ENCODE measurements around the gene AGBL2.
"Not testable (repeated sequence)": the region's sequence is repeated elsewhere in the genome, so short reads cannot be mapped to it uniquely, and the experiment has no call there.

AGBL2 gene

GRCh38 chr11:47715082-47715669 is at the start of gene AGBL2:
Gene AGBL2 (minus strand): TSS chr11:47715369. CDS start chr11:47714650, 719 bp downstream.
- H3K27ac ChIP-seq (ENCODE audit: low read length): no peak within 1 kb of the TSS
- H3K36me3 ChIP-seq (ENCODE audit: insufficient read depth, low read depth, low read length): peaks cover 41% of the 10 kb centered on the region

DNA sequence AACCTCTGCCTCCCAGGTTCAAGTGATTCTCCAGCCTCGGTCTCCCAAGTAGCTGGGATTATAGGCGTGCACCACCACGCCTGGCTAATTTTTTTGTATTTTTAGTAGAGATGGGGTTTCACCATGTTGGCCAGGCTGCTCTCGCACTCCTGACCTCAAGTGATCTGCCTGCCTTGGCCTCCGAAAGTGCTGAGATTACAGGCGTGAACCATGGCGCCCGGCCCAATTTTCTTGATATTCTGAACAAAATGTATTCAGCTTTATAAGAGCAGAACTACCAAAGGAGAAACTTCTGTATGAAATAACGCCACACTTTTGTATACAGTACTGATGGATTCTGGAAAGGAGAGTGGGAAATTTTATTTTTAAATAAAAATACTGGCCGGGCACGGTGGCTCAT is 44.1 kb upstream of the AGBL2 start:
- not testable (repeated sequence) for H3K27me3 ChIP-seq (ENCODE audit: insufficient read depth, low read length); H3K4me3 ChIP-seq (ENCODE audit: low read length); H3K4me1 ChIP-seq (ENCODE audit: insufficient read depth, low read length); H3K9ac ChIP-seq (ENCODE audit: low read depth, low read length); H3K9me3 ChIP-seq (ENCODE audit: insufficient read depth, low read depth, low read length); H3K27ac ChIP-seq (ENCODE audit: low read length)
- H3K36me3 ChIP-seq (ENCODE audit: insufficient read depth, low read depth, low read length): peaks cover 84% of the 10 kb centered on the region

More at GRCh38 chr11:47715082-47715669, at the start of gene AGBL2:
- Histone ChIP-seq H3K9ac (ENCODE audit: low read depth, low read length) (peak within 1 kb of the TSS; percentile 77; the same call in 1 of the 2 replicates), H3K4me1 (ENCODE audit: insufficient read depth, low read length) (no peaks in the 10 kb centered on the region; the same call in 1 of the 2 replicates), H3K4me3 (ENCODE audit: low read length) (peak within 1 kb of the TSS; percentile 75), H3K27me3 (ENCODE audit: insufficient read depth, low read length) (no peaks in the 10 kb centered on the region), H3K9me3 (ENCODE audit: insufficient read depth, low read depth, low read length) (no peaks in the 10 kb centered on the region)

DNA sequence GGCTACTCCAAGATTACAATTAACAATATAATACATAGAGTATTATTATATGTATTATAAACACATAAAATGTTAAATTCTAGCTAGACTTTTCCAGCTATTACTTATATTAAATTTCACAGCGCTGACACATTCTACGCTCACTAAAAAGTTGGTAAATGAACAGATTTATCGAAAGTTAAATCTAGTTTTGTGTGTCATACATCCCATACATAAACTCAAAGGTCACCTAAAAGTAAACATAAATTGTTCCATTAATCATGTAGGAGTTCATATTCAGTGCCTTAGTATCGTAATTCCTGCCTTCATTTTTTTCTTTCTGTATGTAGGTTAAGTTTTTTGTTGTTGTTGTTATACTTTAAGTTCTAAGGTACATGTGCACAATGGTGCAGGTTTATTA is 41.0 kb upstream of the AGBL2 start:
- H3K27ac ChIP-seq (ENCODE audit: low read length): no peak overlapping the region
- H3K9ac ChIP-seq (ENCODE audit: low read depth, low read length): no peak overlapping the region
- peaks cover 85% of the 10 kb centered on the region for H3K36me3 ChIP-seq (ENCODE audit: insufficient read depth, low read depth, low read length)
- no peaks in the 10 kb centered on the region for H3K27me3 ChIP-seq (ENCODE audit: insufficient read depth, low read length)
- no peak overlapping the region for H3K4me3 ChIP-seq (ENCODE audit: low read length)
- H3K4me1 ChIP-seq (ENCODE audit: insufficient read depth, low read length): no peaks in the 10 kb centered on the region
- no peaks in the 10 kb centered on the region for H3K9me3 ChIP-seq (ENCODE audit: insufficient read depth, low read depth, low read length)

DNA sequence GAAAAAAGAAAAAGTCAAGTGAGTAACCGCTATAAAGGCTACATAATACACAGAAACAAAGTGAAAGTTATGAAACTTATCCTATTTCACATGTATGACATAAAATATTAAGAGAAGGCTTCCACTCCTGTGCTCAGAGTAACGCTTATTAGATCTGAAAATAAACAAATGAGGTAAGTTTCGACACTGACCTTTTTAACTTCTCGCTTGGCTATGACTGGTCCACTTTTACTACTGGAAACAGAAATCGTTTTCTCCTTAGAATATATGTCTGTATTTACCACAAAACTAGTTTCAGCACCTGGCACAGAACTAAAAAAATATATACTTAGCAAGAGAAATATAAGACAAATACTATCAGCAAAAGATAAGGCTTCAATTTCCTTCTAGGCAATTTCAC is 35.6 kb upstream of the AGBL2 start:
- H3K27ac ChIP-seq (ENCODE audit: low read length): no peak overlapping the region
- H3K36me3 ChIP-seq (ENCODE audit: insufficient read depth, low read depth, low read length): peaks cover 94% of the 10 kb centered on the region

DNA sequence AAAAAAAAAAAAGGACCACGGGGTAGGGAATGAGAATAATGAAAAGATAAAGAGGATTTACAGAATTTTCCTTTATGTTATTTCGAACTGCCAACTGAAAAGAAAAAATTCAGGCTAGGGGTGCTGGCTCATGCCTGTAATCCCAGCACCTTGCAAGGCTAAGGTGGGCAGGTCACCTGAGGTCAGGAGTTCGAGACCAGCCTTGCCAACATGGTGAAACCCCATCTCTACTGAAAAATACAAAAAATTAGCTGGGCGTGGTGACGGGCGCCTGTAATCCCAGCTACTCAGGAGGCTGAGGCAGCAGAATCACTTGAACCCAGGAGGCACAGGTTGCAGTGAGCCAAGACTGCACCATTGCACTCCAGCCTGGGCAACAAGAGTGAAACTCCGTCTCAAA is 27.3 kb upstream of the AGBL2 start:
- not testable (repeated sequence) for H3K27me3 ChIP-seq (ENCODE audit: insufficient read depth, low read length); H3K9ac ChIP-seq (ENCODE audit: low read depth, low read length); H3K27ac ChIP-seq (ENCODE audit: low read length); H3K4me1 ChIP-seq (ENCODE audit: insufficient read depth, low read length); H3K9me3 ChIP-seq (ENCODE audit: insufficient read depth, low read depth, low read length); H3K4me3 ChIP-seq (ENCODE audit: low read length)
- H3K36me3 ChIP-seq (ENCODE audit: insufficient read depth, low read depth, low read length): peaks cover 99% of the 10 kb centered on the region

More for the DNA sequence above, 35.6 kb upstream of the AGBL2 start:
- Histone ChIP-seq H3K9ac (ENCODE audit: low read depth, low read length) (no peak overlapping the region), H3K9me3 (ENCODE audit: insufficient read depth, low read depth, low read length) (no peaks in the 10 kb centered on the region), H3K4me3 (ENCODE audit: low read length) (no peak overlapping the region), H3K27me3 (ENCODE audit: insufficient read depth, low read length) (no peaks in the 10 kb centered on the region), H3K4me1 (ENCODE audit: insufficient read depth, low read length) (no peaks in the 10 kb centered on the region)

GRCh38 chr11:47737817-47738216 is 22.6 kb upstream of the AGBL2 start:
- not testable (repeated sequence) for H3K27me3 ChIP-seq (ENCODE audit: insufficient read depth, low read length); H3K9ac ChIP-seq (ENCODE audit: low read depth, low read length)
- peaks cover 95% of the 10 kb centered on the region for H3K36me3 ChIP-seq (ENCODE audit: insufficient read depth, low read depth, low read length)

DNA sequence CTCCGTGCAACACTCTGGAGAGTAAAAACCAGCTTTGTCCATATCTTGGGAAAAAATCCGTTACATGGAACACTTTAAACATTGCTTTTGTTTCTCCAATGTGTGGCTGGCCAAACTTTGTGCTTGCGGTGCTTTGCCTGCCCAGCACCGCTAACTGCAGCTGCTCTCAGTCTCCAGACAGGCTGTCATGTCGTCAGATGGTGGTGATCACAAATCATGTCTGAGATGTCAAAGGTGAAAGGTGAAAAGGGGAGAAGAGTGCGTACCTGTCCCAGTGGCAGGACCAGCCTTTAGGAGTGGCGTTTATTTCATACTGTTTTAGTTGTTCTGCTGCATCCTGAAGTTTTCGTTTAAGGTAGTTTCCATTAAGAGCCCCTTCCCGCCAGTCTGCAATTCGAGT is 17.1 kb upstream of the AGBL2 start:
- Histone ChIP-seq H3K4me3 (ENCODE audit: low read length) (no peak overlapping the region), H3K9ac (ENCODE audit: low read depth, low read length) (no peak overlapping the region), H3K9me3 (ENCODE audit: insufficient read depth, low read depth, low read length) (no peaks in the 10 kb centered on the region), H3K27ac (ENCODE audit: low read length) (no peak overlapping the region), H3K27me3 (ENCODE audit: insufficient read depth, low read length) (no peaks in the 10 kb centered on the region), H3K36me3 (ENCODE audit: insufficient read depth, low read depth, low read length) (peaks cover 96% of the 10 kb centered on the region), H3K4me1 (ENCODE audit: insufficient read depth, low read length) (no peaks in the 10 kb centered on the region)

More at GRCh38 chr11:47737817-47738216, 22.6 kb upstream of the AGBL2 start:
- not testable (repeated sequence) for H3K4me1 ChIP-seq (ENCODE audit: insufficient read depth, low read length); H3K9me3 ChIP-seq (ENCODE audit: insufficient read depth, low read depth, low read length); H3K4me3 ChIP-seq (ENCODE audit: low read length); H3K27ac ChIP-seq (ENCODE audit: low read length)

- H3K27me3 ChIP-seq (ENCODE audit: insufficient read depth, low read length): no peaks in the 10 kb centered on the region
- H3K4me1 ChIP-seq (ENCODE audit: insufficient read depth, low read length): no peaks in the 10 kb centered on the region
- H3K27ac ChIP-seq (ENCODE audit: low read length): no peak overlapping the region
- peaks cover 96% of the 10 kb centered on the region for H3K36me3 ChIP-seq (ENCODE audit: insufficient read depth, low read depth, low read length)
- no peak overlapping the region for H3K4me3 ChIP-seq (ENCODE audit: low read length)
- H3K9me3 ChIP-seq (ENCODE audit: insufficient read depth, low read depth, low read length): no peaks in the 10 kb centered on the region
- no peak overlapping the region for H3K9ac ChIP-seq (ENCODE audit: low read depth, low read length)
Observed at GRCh38 chr11:47731475-47731874, 16.3 kb upstream of the AGBL2 start.

- no peak overlapping the region for H3K4me3 ChIP-seq (ENCODE audit: low read length)
- no peak overlapping the region for H3K9ac ChIP-seq (ENCODE audit: low read depth, low read length)
- peaks cover 100% of the 10 kb centered on the region for H3K36me3 ChIP-seq (ENCODE audit: insufficient read depth, low read depth, low read length)
- no peak overlapping the region for H3K27ac ChIP-seq (ENCODE audit: low read length)
- no peaks in the 10 kb centered on the region for H3K4me1 ChIP-seq (ENCODE audit: insufficient read depth, low read length)
- H3K9me3 ChIP-seq (ENCODE audit: insufficient read depth, low read depth, low read length): no peaks in the 10 kb centered on the region
- no peaks in the 10 kb centered on the region for H3K27me3 ChIP-seq (ENCODE audit: insufficient read depth, low read length)
Observed at GRCh38 chr11:47726878-47727514, 11.8 kb upstream of the AGBL2 start.

DNA sequence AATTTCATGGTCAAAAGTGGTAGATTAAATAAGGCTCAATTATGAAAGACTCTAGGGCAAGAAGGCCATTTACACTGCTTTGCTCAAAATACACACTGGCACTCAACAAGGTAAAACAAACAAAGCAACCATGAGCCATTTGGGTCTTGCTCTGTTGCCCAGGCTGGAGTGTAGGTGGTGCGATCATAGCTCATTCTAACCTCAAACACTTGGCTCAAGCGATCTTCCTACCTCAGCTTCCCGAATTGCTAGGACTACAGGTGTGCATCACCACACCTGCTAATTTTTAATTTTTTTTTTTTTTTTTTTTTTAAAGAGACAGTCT is 10.9 kb upstream of the AGBL2 start:
- Histone ChIP-seq H3K4me1 (ENCODE audit: insufficient read depth, low read length) (no peaks in the 10 kb centered on the region), H3K9ac (ENCODE audit: low read depth, low read length) (no peak overlapping the region), H3K4me3 (ENCODE audit: low read length) (no peak overlapping the region), H3K27me3 (ENCODE audit: insufficient read depth, low read length) (no peaks in the 10 kb centered on the region), H3K9me3 (ENCODE audit: insufficient read depth, low read depth, low read length) (no peaks in the 10 kb centered on the region), H3K36me3 (ENCODE audit: insufficient read depth, low read depth, low read length) (peaks cover 98% of the 10 kb centered on the region), H3K27ac (ENCODE audit: low read length) (no peak overlapping the region)

DNA sequence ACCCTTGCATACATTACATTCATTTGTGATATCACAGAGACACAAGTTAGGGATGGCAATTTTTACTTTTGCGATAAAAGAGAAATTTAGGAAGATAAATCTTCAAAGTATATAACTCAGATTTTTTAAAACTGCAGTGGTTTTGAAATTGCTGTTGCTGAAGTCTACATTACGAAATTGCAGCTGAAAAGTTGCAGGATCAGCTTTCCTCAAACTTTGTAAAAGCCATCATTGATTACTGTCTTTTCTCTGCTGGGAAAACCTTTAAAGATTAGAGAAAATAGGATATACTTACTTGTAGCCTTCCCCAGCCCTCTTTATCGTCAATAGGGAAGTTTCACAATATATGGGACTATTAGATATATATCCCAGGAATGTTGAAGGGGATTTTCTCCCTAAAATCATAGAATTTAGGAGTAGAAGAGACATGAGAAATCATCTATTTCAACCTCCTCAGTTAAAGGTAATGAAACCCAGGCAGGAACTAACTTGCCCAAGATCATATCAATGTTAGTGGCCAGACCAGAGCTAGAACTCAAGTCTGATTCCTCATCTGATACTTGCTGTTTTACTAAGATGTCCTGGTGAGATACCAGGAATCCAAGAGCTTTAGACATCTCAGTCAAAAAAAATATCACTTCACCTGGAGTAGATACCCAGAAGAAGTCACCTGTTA is 10.4 kb upstream of the AGBL2 start:
- H3K4me3 ChIP-seq (ENCODE audit: low read length): no peak overlapping the region
- no peaks in the 10 kb centered on the region for H3K27me3 ChIP-seq (ENCODE audit: insufficient read depth, low read length)
- no peaks in the 10 kb centered on the region for H3K4me1 ChIP-seq (ENCODE audit: insufficient read depth, low read length)
- no peak overlapping the region for H3K9ac ChIP-seq (ENCODE audit: low read depth, low read length)
- no peaks in the 10 kb centered on the region for H3K9me3 ChIP-seq (ENCODE audit: insufficient read depth, low read depth, low read length)
- peaks cover 97% of the 10 kb centered on the region for H3K36me3 ChIP-seq (ENCODE audit: insufficient read depth, low read depth, low read length)
- no peak overlapping the region for H3K27ac ChIP-seq (ENCODE audit: low read length)

Measured in iPS-20b (cell line).